Stimulated activated CD4-positive, alpha-beta T cell treated with anti-CD3 and anti-CD28 coated beads, Interleukin-12 subunit alpha, Interleukin-12 subunit beta, amount 100 ng/mL, for 4 hours (primary cell): Measurements from ENCODE around the gene PPP2R2B.
"Not testable (repeated sequence)": the region's sequence is repeated elsewhere in the genome, so short reads cannot be mapped to it uniquely, and the experiment has no call there.

Source experiments
- DNase-seq: peaks from one replicate; pipeline ENCODE4 v3.0.0-alpha.2; 2020

Gene PPP2R2B

GRCh38 chr5:146731909-146732659, 146.5 kb downstream of the PPP2R2B start:
- no peak for DNase-seq

GRCh38 chr5:146728746-146729145, 149.8 kb downstream of the PPP2R2B start:
- not testable (repeated sequence) for DNase-seq

GRCh38 chr5:146726891-146727290, 151.7 kb downstream of the PPP2R2B start:
- DNase-seq: no peak

GRCh38 chr5:146726020-146726419, 152.5 kb downstream of the PPP2R2B start:
- DNase-seq: no peak

- DNase-seq: no peak
Observed at GRCh38 chr5:146725025-146725424, 153.5 kb downstream of the PPP2R2B start.

- no peak for DNase-seq
Observed at GRCh38 chr5:146722361-146722779, 156.2 kb downstream of the PPP2R2B start.

- no peak for DNase-seq
Observed at GRCh38 chr5:146721073-146721815, 157.3 kb downstream of the PPP2R2B start.

- DNase-seq: no peak
Observed at GRCh38 chr5:146720107-146720506, 158.4 kb downstream of the PPP2R2B start.

- DNase-seq: no peak
Observed at GRCh38 chr5:146719179-146719578, 159.4 kb downstream of the PPP2R2B start.

- DNase-seq: no peak
Observed at GRCh38 chr5:146718609-146719008, 159.9 kb downstream of the PPP2R2B start.

GRCh38 chr5:146717951-146718350, 160.6 kb downstream of the PPP2R2B start:
- DNase-seq: no peak

GRCh38 chr5:146716636-146717035, 161.9 kb downstream of the PPP2R2B start:
- no peak for DNase-seq

- DNase-seq: no peak
Observed at GRCh38 chr5:146710348-146710747, 168.2 kb downstream of the PPP2R2B start.

- no peak for DNase-seq
Observed at GRCh38 chr5:146707316-146707715, 171.2 kb downstream of the PPP2R2B start.

- DNase-seq: no peak
Observed at GRCh38 chr5:146706321-146706972, 172.1 kb downstream of the PPP2R2B start.

- DNase-seq: no peak
Observed at GRCh38 chr5:146704949-146705665, 173.4 kb downstream of the PPP2R2B start.

- DNase-seq: no peak
Observed at GRCh38 chr5:146703899-146704298, 174.7 kb downstream of the PPP2R2B start.

- no peak for DNase-seq
Observed at GRCh38 chr5:146703499-146703898, 175.1 kb downstream of the PPP2R2B start.

GRCh38 chr5:146699664-146700418, 178.7 kb downstream of the PPP2R2B start:
- DNase-seq: no peak

GRCh38 chr5:146699138-146699537, 179.4 kb downstream of the PPP2R2B start:
- DNase-seq: no peak

GRCh38 chr5:146698651-146699050, 179.9 kb downstream of the PPP2R2B start:
- DNase-seq: no peak

- DNase-seq: no peak
Observed at GRCh38 chr5:146697211-146697610, 181.3 kb downstream of the PPP2R2B start.
